HG03378 (cell line): Measurements from ENCODE around the gene NKD2.

Source experiments
- ATAC-seq: cut with Tn5 transposase; IDR thresholded peaks from one replicate; pipeline ENCODE4 v1.9.1; 2021; ENCODE audit warnings: mild to moderate bottlenecking, moderate library complexity; ENCODE audit not compliant: unreplicated experiment

The NKD2 gene

DNA sequence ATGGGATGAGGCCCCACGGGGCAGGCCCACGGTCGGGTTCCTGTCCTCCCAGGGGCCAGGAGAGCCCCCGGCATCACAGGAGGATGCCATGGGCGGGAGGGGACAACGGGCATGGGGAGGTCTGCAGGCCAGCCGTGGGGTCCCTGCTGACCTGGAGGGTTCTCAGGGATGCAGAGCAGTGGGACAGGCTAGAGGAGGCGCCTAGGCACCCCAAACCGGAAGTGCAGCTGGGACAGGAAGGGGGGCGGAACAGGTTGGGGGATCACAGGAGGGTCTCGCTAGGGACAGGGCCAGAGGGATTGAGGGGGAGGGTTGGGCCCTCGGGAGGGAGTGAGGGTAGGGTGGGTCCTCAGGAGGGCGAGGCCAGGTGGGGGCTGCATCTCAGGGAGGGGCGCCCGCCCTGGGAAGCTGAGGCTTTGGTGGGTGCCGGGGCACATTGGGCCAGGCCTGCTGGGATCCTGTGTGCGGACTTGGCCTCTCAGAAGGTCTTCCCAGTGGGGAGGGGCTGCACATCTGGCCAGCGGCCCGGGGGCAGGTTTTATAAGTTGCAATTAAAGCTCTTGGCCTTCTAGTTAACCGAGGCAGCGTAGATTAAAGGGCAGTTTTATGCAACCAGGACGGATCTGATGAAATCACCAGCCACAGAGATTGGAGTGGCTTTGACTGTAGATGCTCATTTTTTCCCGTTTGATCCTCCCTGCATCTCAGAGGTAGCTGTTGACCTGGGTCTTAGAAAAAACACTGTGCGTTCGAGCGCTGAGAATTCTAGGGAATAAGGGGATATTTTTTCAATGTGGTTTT lies 20.1 kb downstream of the NKD2 start:
- ATAC-seq = no peak

DNA sequence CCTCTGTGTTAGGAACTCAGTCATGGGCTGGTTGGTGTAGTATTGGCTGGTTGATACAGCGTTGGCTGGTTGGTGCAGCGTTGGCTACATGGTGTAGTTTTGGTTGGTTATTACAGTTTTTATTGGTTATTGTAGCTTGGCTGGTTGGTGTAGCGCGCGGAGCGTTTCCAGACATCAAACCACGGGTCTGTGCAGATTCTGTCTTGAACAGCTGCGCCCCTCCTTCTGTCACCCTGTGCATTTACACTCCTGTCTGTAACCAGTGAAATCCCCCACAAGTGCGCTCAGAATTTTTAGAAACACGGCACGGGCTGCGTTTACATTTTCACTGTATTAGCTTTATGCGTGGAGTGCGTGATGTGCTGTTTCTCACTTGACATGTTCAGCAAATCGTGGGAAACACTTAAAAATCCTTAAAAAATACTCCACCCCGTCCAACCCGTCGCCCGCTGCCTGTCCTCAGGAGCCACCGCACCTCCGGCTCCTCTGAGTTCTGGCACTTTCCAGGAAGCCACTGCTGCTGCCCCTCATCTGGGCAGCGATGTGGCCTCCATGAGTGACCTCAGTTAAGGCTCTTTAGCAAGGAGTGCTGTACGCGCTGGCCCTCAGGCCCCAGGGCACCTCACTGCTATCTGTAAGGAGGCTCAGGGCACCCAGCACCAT lies 20.8 kb downstream of the NKD2 start:
- ATAC-seq = no peak

GRCh38 chr5:1029945-1030625 lies 21.5 kb downstream of the NKD2 start:
- ATAC-seq = no peak

DNA sequence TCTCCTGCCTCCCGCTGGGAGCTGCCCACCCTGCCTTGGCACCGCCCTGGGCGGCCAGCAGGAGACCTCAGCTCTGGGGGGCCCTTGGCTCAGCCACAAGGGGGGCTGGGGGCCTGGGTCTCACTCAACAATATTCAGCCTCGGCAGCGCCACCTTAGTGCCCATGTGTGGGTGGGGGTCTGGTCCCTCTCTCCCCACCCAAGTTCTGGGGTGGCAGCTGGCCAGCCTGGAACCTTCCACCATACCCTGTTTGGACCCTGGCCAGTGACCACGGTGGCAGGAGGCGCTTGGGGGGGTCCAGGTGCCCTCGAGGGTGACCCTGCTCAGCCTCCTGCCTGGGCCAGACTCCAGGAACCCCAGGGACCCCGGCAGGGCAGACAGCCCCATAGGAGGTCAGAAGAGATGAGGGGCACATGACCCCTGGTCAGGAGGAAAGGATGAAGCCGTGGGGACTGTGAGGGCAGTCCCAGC lies 22.2 kb downstream of the NKD2 start:
- no peak for ATAC-seq

GRCh38 chr5:1031306-1031959 lies 22.8 kb downstream of the NKD2 start:
- ATAC-seq = no peak

- no peak for ATAC-seq
These were observed 23.4 kb downstream of the NKD2 start for GRCh38 chr5:1032011-1032410.

- no peak for ATAC-seq
These were observed 24.0 kb downstream of the NKD2 start for GRCh38 chr5:1032551-1033027.

GRCh38 chr5:1033178-1033577 lies 24.6 kb downstream of the NKD2 start:
- ATAC-seq = no peak

DNA sequence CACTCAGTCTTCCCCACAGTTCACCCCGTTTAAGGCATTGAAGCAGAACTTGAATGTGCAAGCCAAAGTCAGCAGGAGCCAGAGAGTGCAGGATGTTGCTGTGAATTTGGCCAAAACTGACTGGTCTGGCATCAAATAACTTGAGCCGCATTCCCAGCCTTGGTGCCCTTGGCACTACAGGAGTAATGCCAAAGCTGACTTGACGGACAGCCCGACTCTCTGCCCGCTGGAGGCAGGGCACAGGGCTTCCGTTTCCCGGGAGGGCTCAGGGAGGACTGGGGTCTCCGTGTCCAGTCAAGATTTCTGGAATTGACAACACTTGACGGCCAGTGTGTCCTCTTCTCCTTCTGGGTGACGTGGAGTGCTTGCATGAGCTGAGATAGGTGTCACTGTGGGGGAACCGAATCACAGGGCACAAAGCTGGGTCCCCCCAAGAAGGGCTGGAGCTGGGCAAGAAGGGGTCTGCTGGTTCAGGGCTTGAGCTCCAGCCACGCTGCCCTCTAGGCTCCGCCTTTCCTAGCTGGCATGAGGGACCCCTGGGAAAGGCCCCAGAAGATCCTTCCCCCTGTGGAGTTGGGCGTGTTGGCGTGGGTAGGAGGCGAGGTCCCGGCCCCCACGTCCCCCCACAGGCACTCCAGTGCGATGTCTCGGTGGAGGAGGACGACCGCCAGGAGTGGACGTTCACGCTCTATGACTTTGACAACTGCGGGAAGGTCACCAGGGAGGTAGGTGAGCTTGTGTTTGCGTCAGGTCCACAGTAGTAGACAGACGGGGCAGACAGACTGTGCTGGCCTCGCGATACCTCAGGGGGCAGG lies 25.2 kb downstream of the NKD2 start:
- no peak for ATAC-seq

DNA sequence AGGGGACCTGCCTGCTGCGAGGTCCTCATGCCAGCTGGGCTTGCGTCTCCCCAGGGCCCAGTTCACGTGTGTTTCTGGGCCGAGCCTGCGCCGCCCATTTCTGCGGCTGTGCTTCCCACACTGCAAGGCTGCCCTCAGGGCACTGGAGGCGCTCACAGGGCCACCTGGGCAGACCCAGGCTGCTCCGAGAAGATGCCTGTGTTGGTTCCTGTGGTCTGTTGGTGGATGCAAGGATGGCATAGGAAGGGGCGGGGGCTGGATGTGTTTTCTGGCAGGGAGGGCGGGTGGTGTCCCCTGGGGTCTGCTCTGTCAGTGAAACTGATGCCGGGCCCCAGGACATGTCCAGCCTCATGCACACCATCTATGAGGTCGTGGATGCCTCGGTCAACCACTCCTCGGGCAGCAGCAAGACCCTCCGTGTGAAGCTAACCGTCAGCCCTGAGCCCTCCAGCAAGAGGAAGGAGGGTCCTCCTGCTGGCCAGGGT lies 25.9 kb downstream of the NKD2 start:
- no peak for ATAC-seq

DNA sequence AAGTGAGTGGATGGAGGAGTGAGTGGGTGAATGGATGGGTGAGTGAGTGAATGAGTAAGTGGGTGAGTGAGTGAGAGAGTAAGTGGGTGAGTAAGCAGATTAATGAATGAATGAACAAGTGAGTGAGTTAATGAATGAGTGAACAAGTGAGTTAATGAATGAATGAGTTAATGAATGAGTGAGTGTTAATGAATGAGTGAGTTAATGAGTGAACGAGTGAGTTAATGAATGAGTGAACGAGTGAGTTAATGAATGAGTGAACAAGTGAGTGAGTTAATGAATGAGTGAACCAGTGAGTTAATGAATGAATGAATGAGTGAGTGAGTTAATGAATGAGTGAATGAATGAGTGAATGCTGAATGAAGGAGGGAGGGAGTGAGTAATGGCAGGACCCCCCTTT lies 26.4 kb downstream of the NKD2 start:
- no peak for ATAC-seq

DNA sequence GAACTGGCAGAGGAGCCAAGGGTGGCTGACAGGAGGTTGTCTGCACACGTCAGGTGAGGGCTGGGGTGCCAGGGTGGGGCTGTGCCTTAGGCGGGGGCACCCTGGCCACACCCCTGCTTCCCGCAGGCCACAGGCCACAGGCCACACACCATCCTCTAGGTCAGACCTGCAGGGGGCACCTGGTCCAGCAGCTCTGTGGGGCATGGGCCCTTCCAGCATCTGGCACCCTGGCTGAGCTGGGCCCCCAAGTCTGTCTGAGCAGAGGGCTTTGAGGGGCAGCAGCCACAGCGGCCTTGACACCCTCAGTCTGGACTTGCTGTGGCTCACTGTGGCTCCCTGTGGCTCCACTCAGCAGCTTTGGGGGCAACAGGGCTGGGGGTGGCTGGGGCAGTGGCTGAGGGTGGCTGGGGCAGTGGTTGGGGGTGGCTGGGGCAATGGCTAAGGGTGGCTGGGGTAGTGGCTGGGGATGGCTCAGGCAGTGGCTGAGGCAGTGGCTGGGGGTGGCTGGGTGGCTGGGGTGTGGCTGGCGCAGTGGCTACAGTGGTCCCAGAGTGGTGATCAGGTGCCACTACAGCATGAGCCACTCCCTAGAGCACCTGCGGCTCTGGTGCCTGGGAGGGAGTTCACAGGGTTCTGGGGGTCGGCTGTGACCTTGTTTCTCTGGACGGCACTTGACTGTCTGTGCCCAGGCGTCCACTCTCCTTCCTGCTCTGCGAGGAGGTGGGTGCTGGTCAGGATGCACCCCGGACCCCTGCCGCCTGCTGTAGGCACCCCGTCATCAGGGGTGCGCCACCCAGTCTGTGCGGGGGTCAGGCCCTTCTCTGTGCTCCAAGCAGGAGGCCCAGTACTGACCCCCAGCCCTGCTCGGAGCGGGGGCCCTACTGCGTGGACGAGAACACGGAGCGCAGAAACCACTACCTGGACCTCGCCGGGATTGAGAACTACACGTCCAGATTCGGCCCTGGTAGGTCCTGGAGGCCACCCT lies 27.1 kb downstream of the NKD2 start:
- no peak for ATAC-seq

- no peak for ATAC-seq
These were observed 28.0 kb downstream of the NKD2 start for GRCh38 chr5:1036504-1037122.

- no peak for ATAC-seq
These were observed 28.6 kb downstream of the NKD2 start for GRCh38 chr5:1037123-1037670.

DNA sequence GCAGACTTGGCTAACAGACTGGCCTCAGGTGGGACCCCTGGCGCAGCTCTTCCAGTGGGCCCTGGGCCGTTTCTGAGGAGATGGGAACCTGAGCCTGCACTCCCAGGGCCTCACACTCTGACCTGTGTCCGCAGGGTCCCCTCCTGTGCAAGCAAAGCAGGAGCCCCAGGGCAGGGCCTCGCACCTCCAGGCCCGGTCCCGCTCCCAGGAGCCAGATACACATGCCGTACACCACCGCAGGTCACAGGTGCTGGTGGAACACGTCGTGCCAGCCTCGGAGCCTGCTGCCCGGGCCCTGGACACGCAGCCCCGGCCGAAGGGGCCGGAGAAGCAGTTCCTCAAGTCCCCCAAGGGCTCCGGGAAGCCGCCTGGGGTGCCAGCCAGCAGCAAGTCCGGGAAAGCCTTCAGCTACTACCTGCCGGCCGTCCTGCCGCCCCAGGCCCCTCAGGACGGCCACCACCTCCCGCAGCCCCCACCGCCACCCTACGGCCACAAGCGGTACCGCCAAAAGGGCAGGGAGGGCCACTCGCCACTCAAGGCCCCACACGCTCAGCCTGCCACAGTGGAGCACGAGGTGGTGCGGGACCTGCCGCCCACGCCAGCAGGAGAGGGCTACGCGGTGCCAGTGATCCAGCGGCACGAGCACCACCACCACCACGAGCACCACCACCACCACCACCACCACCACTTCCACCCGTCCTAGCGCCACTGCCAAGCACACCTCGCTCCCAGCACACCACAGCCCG lies 29.2 kb downstream of the NKD2 start:
- no peak for ATAC-seq

GRCh38 chr5:1038417-1039209 lies 30.0 kb downstream of the NKD2 start:
- no peak for ATAC-seq

DNA sequence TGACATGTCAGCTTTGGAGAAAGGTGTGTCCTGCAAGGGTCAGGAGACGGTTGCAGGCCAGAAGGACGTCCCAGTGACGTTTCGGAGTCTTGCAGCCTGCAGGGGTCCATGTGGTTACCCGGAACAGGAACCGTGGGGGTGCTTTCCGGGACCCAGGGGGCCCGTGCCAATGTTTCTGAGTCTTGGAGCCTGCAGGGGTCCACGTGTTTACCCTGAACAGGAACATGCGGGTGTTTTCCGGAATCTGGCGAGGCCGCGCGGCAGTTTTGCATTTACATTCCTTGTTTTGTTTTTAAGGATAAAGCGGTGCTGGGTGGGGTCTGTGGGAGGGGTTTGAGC lies 30.6 kb downstream of the NKD2 start:
- ATAC-seq = no peak
